HCT116 (cell line): Measurements from ENCODE around the gene SMIM26. TPM values are rescaled to one million over a fixed set of nuclear protein-coding genes. Genes with fewer than 3 reads are reported as not detected.

Source experiments
- ATAC-seq: fragments of 200-7000 bp; cut with Tn5 transposase; 2 replicates; pipeline ENCODE4 v1.9.1; 2020; ENCODE audit warnings: mild to moderate bottlenecking, moderate library complexity
- BruUV-seq: library from RNA; stranded (reverse); fragments of 400-500 nt; replicated peaks from 2 replicates; lab custom pipeline; 2021; lab: Mats Ljungman, UMichigan
- CTCF ChIA-PET: fragments of 300-600 bp; sonication (Branson Sonifier 250); formaldehyde crosslinking; loops from one replicate; lab custom pipeline; 2021; ENCODE audit warnings: antibody characterized with exemption; lab: Charles Lee
- POLR2A ChIA-PET: fragments of 300-600, 350-600 bp; sonication (Branson Sonifier 250); formaldehyde crosslinking; loops from one replicate; lab custom pipeline; 2021; ENCODE audit warnings: antibody characterized with exemption; lab: Charles Lee
- RAD21 ChIA-PET, 2 experiments: fragments of 300-600 bp; sonication (Branson Sonifier 250); formaldehyde crosslinking; loops; one replicate each; lab custom pipeline; 2023; ENCODE audit warnings: low total read pairs in 2 of 2; ENCODE audit not compliant: uncharacterized antibody in 2 of 2, unreplicated experiment in 2 of 2, low non-redundant PET in 1 of 2; lab: Charles Lee
- DNase-seq: peaks from one replicate; pipeline ENCODE4 v3.0.0-alpha.2; 2010; ENCODE audit warnings: low read depth, low spot score
- H2AFZ ChIP-seq: fragments of 200-600 bp; shearing (Covaris generic), sonication (generic); 2 replicates; pipeline ENCODE4 v1.6.1; 2017; ENCODE audit warnings: low read depth, mixed run types, mixed read lengths, antibody characterized with exemption, low read length; ENCODE audit not compliant: poor library complexity, severe bottlenecking
- H3K27ac ChIP-seq: 2 replicates; pipeline ENCODE4 v1.5.1; 2012; ENCODE audit warnings: low read depth, low read length
- H3K27me3 ChIP-seq: fragments of 200-600 bp; sonication (generic); 2 replicates; pipeline ENCODE4 v1.6.1; 2016; ENCODE audit warnings: mixed run types, low read length, mixed read lengths; ENCODE audit not compliant: insufficient read depth
- H3K36me3 ChIP-seq, 2 experiments: fragments of 200-500 bp in 1 of 2; fragments of 200-600 bp in 1 of 2; sonication (Bioruptor generic) in 1 of 2; sonication (generic) in 1 of 2; 2 replicates each; pipeline versions ENCODE4 v1.5.1 to v1.6.1; 2014 to 2016; ENCODE audit warnings: low read length in 2 of 2, inconsistent platforms in 1 of 2, mixed read lengths in 1 of 2, mixed run types in 1 of 2; ENCODE audit not compliant: insufficient read depth in 2 of 2, control insufficient read depth in 1 of 2
- H3K4me1 ChIP-seq, 2 experiments: fragments of 200-600 bp in 1 of 2; sonication (generic) in 1 of 2; 2 replicates each; pipeline versions ENCODE4 v1.5.1 to v1.6.1; 2012 to 2017; ENCODE audit warnings: low read length in 2 of 2, inconsistent platforms in 1 of 2, mild to moderate bottlenecking in 1 of 2, mixed read lengths in 1 of 2, mixed run types in 1 of 2, moderate library complexity in 1 of 2; ENCODE audit not compliant: insufficient read depth in 2 of 2, control insufficient read depth in 1 of 2
- H3K4me2 ChIP-seq: fragments of 200-600 bp; sonication (generic); 2 replicates; pipeline ENCODE4 v1.6.1; 2017; ENCODE audit warnings: mixed run types, low read length, mixed read lengths
- H3K4me3 ChIP-seq, 2 experiments: fragments of 200-600 bp in 1 of 2; sonication (generic) in 1 of 2; replicated peaks in 1 of 2; 2 replicates each; pipeline ENCODE4 v1.5.1; 2011 to 2016; ENCODE audit warnings: low read length in 2 of 2, control low read depth in 1 of 2, low read depth in 1 of 2, mild to moderate bottlenecking in 1 of 2, mixed read lengths in 1 of 2, mixed run types in 1 of 2
- H3K79me2 ChIP-seq: fragments of 200-600 bp; sonication (generic); 2 replicates; pipeline ENCODE4 v1.6.1; 2017; ENCODE audit warnings: mild to moderate bottlenecking, mixed run types, low read length, moderate library complexity, mixed read lengths; ENCODE audit not compliant: insufficient read depth
- H3K9ac ChIP-seq: fragments of 200-600 bp; sonication (generic); 2 replicates; pipeline ENCODE4 v1.6.1; 2016; ENCODE audit warnings: low read length, mixed read lengths
- H3K9me2 ChIP-seq: fragments of 200-600 bp; sonication (generic), shearing (Covaris generic); 2 replicates; pipeline ENCODE4 v1.6.1; 2017; ENCODE audit warnings: mixed run types, mild to moderate bottlenecking, moderate library complexity; ENCODE audit not compliant: insufficient read depth
- H3K9me3 ChIP-seq, 2 experiments: fragments of 200-500 bp in 1 of 2; fragments of 200-600 bp in 1 of 2; sonication (Bioruptor generic) in 1 of 2; sonication (generic) in 1 of 2; 2 replicates each; pipeline ENCODE4 v1.6.1; 2014 to 2017; ENCODE audit warnings: low read length in 2 of 2, mixed read lengths in 2 of 2, inconsistent platforms in 1 of 2, low read depth in 1 of 2, mild to moderate bottlenecking in 1 of 2, mixed run types in 1 of 2, moderate library complexity in 1 of 2; ENCODE audit not compliant: control insufficient read depth in 1 of 2, insufficient read depth in 1 of 2
- H4K20me1 ChIP-seq: fragments of 200-600 bp; sonication (generic), shearing (Covaris generic); 2 replicates; pipeline ENCODE4 v1.6.1; 2017; ENCODE audit warnings: mixed run types, mild to moderate bottlenecking, moderate library complexity; ENCODE audit not compliant: insufficient read depth
- EZH2 ChIP-seq: fragments of 200-600 bp; sonication (generic); IDR thresholded peaks from 2 replicates; pipeline ENCODE4 v1.6.1; 2017; ENCODE audit warnings: antibody characterized with exemption, mixed run types
- JUND ChIP-seq: IDR thresholded peaks from 2 replicates; pipeline ENCODE4 v1.6.1; 2012
- POLR2AphosphoS5 ChIP-seq: IDR thresholded peaks from 2 replicates; pipeline ENCODE4 v1.6.1; 2011; ENCODE audit warnings: mild to moderate bottlenecking, low read depth, low read length, moderate library complexity
- TCF7L2 ChIP-seq: IDR thresholded peaks from 2 replicates; pipeline ENCODE4 v1.7.0; 2011; ENCODE audit warnings: borderline replicate concordance, inconsistent platforms; ENCODE audit not compliant: insufficient read depth, insufficient read length; ENCODE audit errors: extremely low read depth
- ZBTB33 ChIP-seq: IDR thresholded peaks from 2 replicates; pipeline ENCODE4 v1.6.1; 2011; ENCODE audit warnings: mild to moderate bottlenecking, low read length, moderate library complexity; ENCODE audit not compliant: insufficient replicate concordance; ENCODE audit errors: extremely low read depth
- intact Hi-C: fragments of 100-400 bp; cut with micrococcal nuclease; formaldehyde crosslinking; loops from 2 replicates; pipeline ENCODE4 v1.10.0; 2022
- total RNA-seq: library from RNA; stranded (reverse); gene quantifications from one replicate; pipeline ENCODE4 v1.2.1, GENCODE V29; 2021; ENCODE audit not compliant: unreplicated experiment

The SMIM26 gene
- total RNA-seq, 1 experiment from 2014 or later = 80.1 TPM

- RAD21 ChIA-PET = no interaction called here
- Histone ChIP-seq H3K79me2 (no peaks in the 10 kb centered on the region), H3K4me3 (no peak overlapping the region), H2AFZ (no peak overlapping the region), H3K27me3 (no peaks in the 10 kb centered on the region), H4K20me1 (no peaks in the 10 kb centered on the region), H3K4me2 (no peak overlapping the region), H3K27ac (no peak overlapping the region), H3K4me1 (no peaks in the 10 kb centered on the region), H3K9ac (no peak overlapping the region), H3K9me2 (no peaks in the 10 kb centered on the region), H3K36me3 (peaks cover 31 to 41% of the 10 kb centered on the region in 2 experiments), H3K9me3 (no peaks in the 10 kb centered on the region)
- no peak for ATAC-seq
- BruUV-seq = no TSS peak
- DNase-seq = no peak
- TF ChIP-seq ZBTB33 (no peak), JUND (no peak)
- POLR2A ChIA-PET = no interaction called here
- intact Hi-C loops = no loop called here
- CTCF ChIA-PET = no interaction called here
Measured at GRCh38 chr20:18553746-18554145, 13.5 kb upstream of the SMIM26 start.

- H3K9me3 ChIP-seq = no peaks in the 10 kb centered on the region
- CTCF ChIA-PET = no interaction called here
- DNase-seq (no peak), ATAC-seq (peak; percentile 25)
- H3K4me3 ChIP-seq = peak overlapping the region; percentile 71 to 97
- H3K4me1 ChIP-seq = peaks cover 0 to 4% of the 10 kb centered on the region in 2 experiments; a peak in 2 of 4 replicates
- no peaks in the 10 kb centered on the region for H4K20me1 ChIP-seq
- H2AFZ ChIP-seq = no peak overlapping the region
- no peaks in the 10 kb centered on the region for H3K9me2 ChIP-seq
- no peak for TF ChIP-seq TCF7L2
- TF ChIP-seq POLR2AphosphoS5 = no peak
- TF ChIP-seq EZH2 = no peak
- H3K27me3 ChIP-seq = no peaks in the 10 kb centered on the region
- peaks cover 6% of the 10 kb centered on the region in 2 experiments; a peak in 3 of 4 replicates for H3K36me3 ChIP-seq
- H3K27ac ChIP-seq = peak overlapping the region; percentile 73
- intact Hi-C loops = loop anchor here (5.0 kb wide), 1 partner anchor 60 kb away; the partner anchor contains the start of gene SEC23B
- H3K79me2 ChIP-seq = peaks cover 21% of the 10 kb centered on the region
- H3K4me2 ChIP-seq = peak overlapping the region; percentile 73
- TSS peak; percentile 92 for BruUV-seq
- peak overlapping the region; percentile 82 for H3K9ac ChIP-seq
- RAD21 ChIA-PET = no interaction called here
- POLR2A ChIA-PET = no interaction called here
Measured at GRCh38 chr20:18567739-18568091, 483 bp downstream of the SMIM26 start.
